GM15510 (cell line): ENCODE measurements around the gene SLC15A4.

Experiments used
- POLR2A ChIP-seq: IDR thresholded peaks from 3 replicates; pipeline ENCODE4 v1.6.1; 2011; ENCODE audit warnings: borderline replicate concordance; ENCODE audit not compliant: insufficient read length; ENCODE audit errors: extremely low read depth

SLC15A4 gene

GRCh38 chr12:128852026-128852698 lies 28.4 kb upstream of the SLC15A4 start:
- TF ChIP-seq POLR2A = no peak

GRCh38 chr12:128850400-128850799 lies 26.6 kb upstream of the SLC15A4 start:
- no peak for TF ChIP-seq POLR2A

- TF ChIP-seq POLR2A = no peak
Measured at GRCh38 chr12:128848371-128848770, 24.6 kb upstream of the SLC15A4 start.

- no peak for TF ChIP-seq POLR2A
Measured at GRCh38 chr12:128844031-128844635, 20.4 kb upstream of the SLC15A4 start.

- TF ChIP-seq POLR2A = no peak
Measured at GRCh38 chr12:128843538-128843937, 19.8 kb upstream of the SLC15A4 start.

- TF ChIP-seq POLR2A = no peak
Measured at GRCh38 chr12:128842579-128842978, 18.8 kb upstream of the SLC15A4 start.

- no peak for TF ChIP-seq POLR2A
Measured at GRCh38 chr12:128840862-128841468, 17.2 kb upstream of the SLC15A4 start.

GRCh38 chr12:128833418-128833817 lies 9.7 kb upstream of the SLC15A4 start:
- TF ChIP-seq POLR2A = no peak

- TF ChIP-seq POLR2A = no peak
Measured at GRCh38 chr12:128830505-128830893, 6.7 kb upstream of the SLC15A4 start.

GRCh38 chr12:128829861-128830504 lies 6.2 kb upstream of the SLC15A4 start:
- no peak for TF ChIP-seq POLR2A

GRCh38 chr12:128827724-128828123 lies 4.0 kb upstream of the SLC15A4 start:
- no peak for TF ChIP-seq POLR2A

- TF ChIP-seq POLR2A = no peak
Measured at GRCh38 chr12:128825835-128826234, 2.1 kb upstream of the SLC15A4 start.

- TF ChIP-seq POLR2A = no peak
Measured at GRCh38 chr12:128823216-128823915, 392 bp downstream of the SLC15A4 start.

GRCh38 chr12:128820723-128821432 lies 2.9 kb downstream of the SLC15A4 start:
- peak; percentile 51 for TF ChIP-seq POLR2A
